H9 (cell line): ENCODE measurements around the gene PWWP2B. TPM values are rescaled to one million over a fixed set of nuclear protein-coding genes. Genes with fewer than 3 reads are reported as not detected.

Source experiments
- DNase-seq: peaks from one replicate; pipeline ENCODE4 v3.0.0-alpha.2; 2017
- H2AFZ ChIP-seq: one replicate; pipeline ENCODE4 v1.6.1; 2013; ENCODE audit warnings: mild to moderate bottlenecking, low read length, control low read depth, moderate library complexity
- H2AK5ac ChIP-seq: 2 replicates; pipeline ENCODE4 v1.6.1; 2013; ENCODE audit warnings: low read length, control low read depth, mixed read lengths; ENCODE audit not compliant: insufficient read length
- H2BK120ac ChIP-seq: one replicate; pipeline ENCODE4 v1.6.1; 2013; ENCODE audit warnings: low read depth, mild to moderate bottlenecking, low read length, control low read depth, inconsistent platforms; ENCODE audit not compliant: poor library complexity, severe bottlenecking
- H2BK12ac ChIP-seq: 2 replicates; pipeline ENCODE4 v1.6.1; 2013; ENCODE audit warnings: low read length, control low read depth, mixed read lengths, low read depth; ENCODE audit not compliant: insufficient read length
- H2BK15ac ChIP-seq: 2 replicates; pipeline ENCODE4 v1.6.1; 2013; ENCODE audit warnings: low read depth, low read length, control low read depth
- H2BK20ac ChIP-seq: one replicate; pipeline ENCODE4 v1.6.1; 2013; ENCODE audit warnings: low read depth, mild to moderate bottlenecking, low read length, control low read depth, inconsistent platforms; ENCODE audit not compliant: poor library complexity, severe bottlenecking
- H2BK5ac ChIP-seq: 2 replicates; pipeline ENCODE4 v1.6.1; 2013; ENCODE audit warnings: low read length, control low read depth, mixed read lengths; ENCODE audit not compliant: insufficient read length
- H3K14ac ChIP-seq: 2 replicates; pipeline ENCODE4 v1.6.1; 2013; ENCODE audit warnings: low read length, control low read depth; ENCODE audit not compliant: insufficient read depth
- H3K18ac ChIP-seq: 2 replicates; pipeline ENCODE4 v1.6.1; 2013; ENCODE audit warnings: low read depth, mild to moderate bottlenecking, mixed read lengths, low read length, control low read depth; ENCODE audit not compliant: insufficient read length
- H3K23ac ChIP-seq: 2 replicates; pipeline ENCODE4 v1.6.1; 2013; ENCODE audit warnings: low read length, control low read depth, mixed read lengths, low read depth; ENCODE audit not compliant: insufficient read length
- H3K23me2 ChIP-seq: 2 replicates; pipeline ENCODE4 v1.6.1; 2013; ENCODE audit warnings: low read depth, mild to moderate bottlenecking, mixed read lengths, low read length, control low read depth; ENCODE audit not compliant: insufficient read length, poor library complexity, severe bottlenecking
- H3K27ac ChIP-seq: 2 replicates; pipeline ENCODE4 v1.5.1; 2013; ENCODE audit warnings: low read length, control low read depth, mixed read lengths, low read depth; ENCODE audit not compliant: insufficient read length
- H3K27me3 ChIP-seq: 2 replicates; pipeline ENCODE4 v1.6.1; 2013; ENCODE audit warnings: low read length, control low read depth, inconsistent platforms; ENCODE audit not compliant: insufficient read depth
- H3K4ac ChIP-seq: 2 replicates; pipeline ENCODE4 v1.6.1; 2013; ENCODE audit warnings: low read depth, mild to moderate bottlenecking, control low read depth, inconsistent platforms, low read length, moderate library complexity
- H3K4me1 ChIP-seq: 2 replicates; pipeline ENCODE4 v1.6.1; 2013; ENCODE audit warnings: low read length, control low read depth, inconsistent platforms; ENCODE audit not compliant: insufficient read depth
- H3K4me2 ChIP-seq: 2 replicates; pipeline ENCODE4 v1.6.1; 2013; ENCODE audit warnings: low read length, control low read depth, mixed read lengths; ENCODE audit not compliant: insufficient read length, insufficient read depth
- H3K56ac ChIP-seq: 2 replicates; pipeline ENCODE4 v1.6.1; 2013; ENCODE audit warnings: low read depth, mild to moderate bottlenecking, mixed read lengths, low read length, control low read depth; ENCODE audit not compliant: insufficient read length
- H3K79me1 ChIP-seq: 2 replicates; pipeline ENCODE4 v1.6.1; 2013; ENCODE audit warnings: low read depth, mild to moderate bottlenecking, moderate library complexity, low read length, control low read depth, inconsistent platforms; ENCODE audit not compliant: insufficient read depth, poor library complexity, severe bottlenecking
- H3K79me2 ChIP-seq: 2 replicates; pipeline ENCODE4 v1.6.1; 2013; ENCODE audit warnings: low read length, control low read depth, inconsistent platforms; ENCODE audit not compliant: insufficient read depth
- H3K9ac ChIP-seq: 2 replicates; pipeline ENCODE4 v1.6.1; 2013; ENCODE audit warnings: low read length, control low read depth, mixed read lengths; ENCODE audit not compliant: insufficient read length; ENCODE audit errors: extremely low read depth
- H3K9me3 ChIP-seq: one replicate; pipeline ENCODE4 v1.6.1; 2013; ENCODE audit warnings: low read depth, low read length, inconsistent platforms; ENCODE audit not compliant: control insufficient read depth
- H3T11ph ChIP-seq: one replicate; pipeline ENCODE4 v1.6.1; 2013; ENCODE audit warnings: mild to moderate bottlenecking, low read length, control low read depth, inconsistent platforms
- H4K20me1 ChIP-seq: one replicate; pipeline ENCODE4 v1.6.1; 2013; ENCODE audit not compliant: control insufficient read depth, insufficient read length, insufficient read depth
- H4K5ac ChIP-seq: 2 replicates; pipeline ENCODE4 v1.6.1; 2013; ENCODE audit warnings: low read depth, mild to moderate bottlenecking, mixed read lengths, low read length, control low read depth; ENCODE audit not compliant: insufficient read length
- H4K8ac ChIP-seq: replicated peaks from 2 replicates; pipeline ENCODE4 v1.6.1; 2013; ENCODE audit warnings: low read length, control low read depth, mixed read lengths, low read depth; ENCODE audit not compliant: insufficient read length
- H4K91ac ChIP-seq: 2 replicates; pipeline ENCODE4 v1.6.1; 2013; ENCODE audit warnings: low read depth, mild to moderate bottlenecking, moderate library complexity, mixed read lengths, low read length, control low read depth; ENCODE audit not compliant: insufficient read length
- H3K27ac Mint-ChIP-seq, 3 experiments: 2 replicates in 2 of 3; 3 replicates in 1 of 3; pipeline ENCODE4 v1.8.0; 2020 to 2021; ENCODE audit warnings: mixed read lengths in 3 of 3, mild to moderate bottlenecking in 1 of 3, moderate library complexity in 1 of 3
- H3K27me3 Mint-ChIP-seq: 2 replicates; pipeline ENCODE4 v1.8.0; 2021; ENCODE audit warnings: low read depth, mild to moderate bottlenecking, moderate library complexity, mixed read lengths
- H3K36me3 Mint-ChIP-seq, 3 experiments: 2 replicates in 2 of 3; 3 replicates in 1 of 3; pipeline ENCODE4 v1.8.0; 2020 to 2021; ENCODE audit warnings: low read depth in 3 of 3, mixed read lengths in 3 of 3; ENCODE audit not compliant: insufficient read depth in 1 of 3
- H3K4me1 Mint-ChIP-seq, 2 experiments: 2 replicates each; pipeline ENCODE4 v1.8.0; 2020; ENCODE audit warnings: mixed read lengths in 2 of 2
- H3K4me3 Mint-ChIP-seq, 2 experiments: 2 replicates in 1 of 2; 3 replicates in 1 of 2; pipeline ENCODE4 v1.8.0; 2020 to 2021; ENCODE audit warnings: mild to moderate bottlenecking in 2 of 2, mixed read lengths in 2 of 2, moderate library complexity in 1 of 2
- H3K9me3 Mint-ChIP-seq, 2 experiments: 2 replicates in 1 of 2; 3 replicates in 1 of 2; pipeline ENCODE4 v1.8.0; 2020; ENCODE audit warnings: mild to moderate bottlenecking in 2 of 2, mixed read lengths in 2 of 2, moderate library complexity in 1 of 2
- WGBS: extraction: QIAGEN DNeasy Blood & Tissue Kit; methylation state at CpG from one replicate; pipeline ENCODE4 v1.1.7; 2013; ENCODE audit warnings: missing lambda C conversion rate, low lambda C conversion rate, mixed read lengths; ENCODE audit not compliant: insufficient read length; ENCODE audit errors: extremely low coverage; 5-methylcytosine and 5-hydroxymethylcytosine counted together
- total RNA-seq: library from RNA; stranded (reverse); gene quantifications from 2 replicates; pipeline ENCODE4 v1.2.1, GENCODE V29; 2021
- TF ChIP-seq, protein P1 (sequence below): fragments of 200-600 bp; sonication (generic); conservative IDR thresholded peaks from 3 replicates; pipeline ENCODE4 v1.8.0; 2021; ENCODE audit warnings: antibody characterized with exemption, mild to moderate bottlenecking

Gene PWWP2B
- total RNA-seq, 1 experiment from 2014 or later = 10.0 TPM

DNA sequence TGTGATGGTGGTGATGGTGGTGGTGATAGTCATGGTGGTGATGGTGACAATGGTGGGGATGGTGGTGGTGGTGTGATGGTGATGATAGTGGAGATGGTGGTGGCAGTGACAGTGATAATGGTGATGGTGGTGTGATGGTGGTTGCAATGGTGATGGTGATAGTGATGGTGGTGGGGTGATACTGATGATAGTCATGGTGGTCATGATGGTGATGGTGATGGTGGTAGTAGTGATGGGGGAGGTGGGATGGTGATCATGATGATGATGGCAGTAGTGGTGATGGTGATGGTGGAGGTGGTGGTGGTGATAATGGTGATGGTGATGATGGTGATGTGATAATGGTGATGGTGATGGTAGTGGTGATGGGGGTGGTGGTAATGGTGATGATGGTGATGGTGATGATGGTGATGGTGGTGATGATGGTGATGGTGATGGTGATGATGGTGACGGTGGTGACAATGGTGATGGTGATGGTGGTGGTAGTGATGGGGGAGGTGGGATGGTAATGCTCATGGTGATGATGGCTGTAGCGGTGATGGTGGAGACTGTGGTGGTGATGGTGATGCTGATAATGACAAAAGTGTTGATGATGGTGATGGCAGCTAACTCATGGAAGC, 4.7 kb upstream of the PWWP2B start:
- no peak overlapping the region for H2BK5ac ChIP-seq
- no peak overlapping the region for H2BK120ac ChIP-seq
- no peak overlapping the region for H4K91ac ChIP-seq
- no peak overlapping the region for H3T11ph ChIP-seq
- no CpG with 5 or more reads among the region's 2 CpGs for WGBS
- no peak overlapping the region for H3K9ac ChIP-seq
- H3K14ac ChIP-seq = no peak overlapping the region
- H2AK5ac ChIP-seq = no peak overlapping the region
- no peaks in the 10 kb centered on the region for H3K23me2 ChIP-seq
- H3K27ac ChIP-seq = no peak overlapping the region
- no peak overlapping the region for H2AFZ ChIP-seq
- H4K5ac ChIP-seq = no peak overlapping the region
- no peak for DNase-seq
- no peak overlapping the region for H3K18ac ChIP-seq
- no peaks in the 10 kb centered on the region for H3K79me2 ChIP-seq
- TF ChIP-seq, protein P1, sequence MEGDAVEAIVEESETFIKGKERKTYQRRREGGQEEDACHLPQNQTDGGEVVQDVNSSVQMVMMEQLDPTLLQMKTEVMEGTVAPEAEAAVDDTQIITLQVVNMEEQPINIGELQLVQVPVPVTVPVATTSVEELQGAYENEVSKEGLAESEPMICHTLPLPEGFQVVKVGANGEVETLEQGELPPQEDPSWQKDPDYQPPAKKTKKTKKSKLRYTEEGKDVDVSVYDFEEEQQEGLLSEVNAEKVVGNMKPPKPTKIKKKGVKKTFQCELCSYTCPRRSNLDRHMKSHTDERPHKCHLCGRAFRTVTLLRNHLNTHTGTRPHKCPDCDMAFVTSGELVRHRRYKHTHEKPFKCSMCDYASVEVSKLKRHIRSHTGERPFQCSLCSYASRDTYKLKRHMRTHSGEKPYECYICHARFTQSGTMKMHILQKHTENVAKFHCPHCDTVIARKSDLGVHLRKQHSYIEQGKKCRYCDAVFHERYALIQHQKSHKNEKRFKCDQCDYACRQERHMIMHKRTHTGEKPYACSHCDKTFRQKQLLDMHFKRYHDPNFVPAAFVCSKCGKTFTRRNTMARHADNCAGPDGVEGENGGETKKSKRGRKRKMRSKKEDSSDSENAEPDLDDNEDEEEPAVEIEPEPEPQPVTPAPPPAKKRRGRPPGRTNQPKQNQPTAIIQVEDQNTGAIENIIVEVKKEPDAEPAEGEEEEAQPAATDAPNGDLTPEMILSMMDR = no peak
- Mint-ChIP-seq H3K36me3 (peaks cover 0 to 8% (median 7%) of the 10 kb centered on the region in 3 experiments; a peak in 3 of 7 replicates), H3K27me3 (peaks cover 11% of the 10 kb centered on the region), H3K4me1 (peaks cover 7 to 14% of the 10 kb centered on the region in 2 experiments), H3K27ac (no peak overlapping the region; a peak in 1 of 7 replicates), H3K9me3 (peaks cover 7 to 8% of the 10 kb centered on the region in 2 experiments), H3K4me3 (0 out of 5 replicates have a peak overlapping the region, but pooled peaks of 1 of the 2 experiments have one; percentile 15)
- H2BK12ac ChIP-seq = no peak overlapping the region
- no peak overlapping the region for H2BK20ac ChIP-seq
- H3K79me1 ChIP-seq = no peaks in the 10 kb centered on the region
- H3K9me3 ChIP-seq = no peaks in the 10 kb centered on the region
- no peak overlapping the region for H4K8ac ChIP-seq
- no peak overlapping the region for H3K23ac ChIP-seq
- no peaks in the 10 kb centered on the region for H3K27me3 ChIP-seq
- no peaks in the 10 kb centered on the region; the same call in 1 of the 2 replicates for H3K4me1 ChIP-seq
- peak overlapping the region; percentile 4 for H3K56ac ChIP-seq
- H3K4ac ChIP-seq = no peak overlapping the region
- no peaks in the 10 kb centered on the region for H4K20me1 ChIP-seq
- no peak overlapping the region for H3K4me2 ChIP-seq
- H2BK15ac ChIP-seq = no peak overlapping the region
